ENCODE data around the gene EFNA2.
A peak's percentile ranks its signal among the peaks of the same experiment; 100 is the strongest.

Gene EFNA2

DNA sequence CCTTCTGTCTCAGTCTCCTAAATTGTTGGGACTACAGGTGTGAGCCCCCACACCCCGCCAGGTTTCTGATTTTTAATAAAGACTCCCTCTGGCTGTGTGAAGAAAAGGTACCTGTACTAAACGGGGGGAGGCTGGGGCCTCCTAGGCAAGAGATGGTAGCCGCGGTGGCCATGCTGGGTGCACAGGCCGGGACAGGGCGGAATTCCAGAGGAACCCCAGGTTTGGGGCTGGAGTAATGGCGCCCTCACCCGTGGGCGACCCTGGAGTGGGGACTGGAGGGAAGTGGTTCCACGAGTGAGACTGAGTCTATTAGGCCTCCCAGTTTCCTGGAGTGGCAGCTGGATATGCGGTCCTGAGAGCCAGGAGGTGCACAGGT is 46.3 kb upstream of the EFNA2 start:
- no peak overlapping the region for H3K4me3 ChIP-seq (ENCODE audit: low read depth, low read length)
- TF ChIP-seq, protein P1, sequence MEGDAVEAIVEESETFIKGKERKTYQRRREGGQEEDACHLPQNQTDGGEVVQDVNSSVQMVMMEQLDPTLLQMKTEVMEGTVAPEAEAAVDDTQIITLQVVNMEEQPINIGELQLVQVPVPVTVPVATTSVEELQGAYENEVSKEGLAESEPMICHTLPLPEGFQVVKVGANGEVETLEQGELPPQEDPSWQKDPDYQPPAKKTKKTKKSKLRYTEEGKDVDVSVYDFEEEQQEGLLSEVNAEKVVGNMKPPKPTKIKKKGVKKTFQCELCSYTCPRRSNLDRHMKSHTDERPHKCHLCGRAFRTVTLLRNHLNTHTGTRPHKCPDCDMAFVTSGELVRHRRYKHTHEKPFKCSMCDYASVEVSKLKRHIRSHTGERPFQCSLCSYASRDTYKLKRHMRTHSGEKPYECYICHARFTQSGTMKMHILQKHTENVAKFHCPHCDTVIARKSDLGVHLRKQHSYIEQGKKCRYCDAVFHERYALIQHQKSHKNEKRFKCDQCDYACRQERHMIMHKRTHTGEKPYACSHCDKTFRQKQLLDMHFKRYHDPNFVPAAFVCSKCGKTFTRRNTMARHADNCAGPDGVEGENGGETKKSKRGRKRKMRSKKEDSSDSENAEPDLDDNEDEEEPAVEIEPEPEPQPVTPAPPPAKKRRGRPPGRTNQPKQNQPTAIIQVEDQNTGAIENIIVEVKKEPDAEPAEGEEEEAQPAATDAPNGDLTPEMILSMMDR (IDR thresholded peaks at IDR 0.05; ENCODE audit: low read depth, low read length), result no peak
- in situ Hi-C loops (cut with HindIII; ENCODE audit: low sequenced_read_pairs), result no loop called here
- DNase-seq (ENCODE audit: low read depth, low spot score), result no peak

DNA sequence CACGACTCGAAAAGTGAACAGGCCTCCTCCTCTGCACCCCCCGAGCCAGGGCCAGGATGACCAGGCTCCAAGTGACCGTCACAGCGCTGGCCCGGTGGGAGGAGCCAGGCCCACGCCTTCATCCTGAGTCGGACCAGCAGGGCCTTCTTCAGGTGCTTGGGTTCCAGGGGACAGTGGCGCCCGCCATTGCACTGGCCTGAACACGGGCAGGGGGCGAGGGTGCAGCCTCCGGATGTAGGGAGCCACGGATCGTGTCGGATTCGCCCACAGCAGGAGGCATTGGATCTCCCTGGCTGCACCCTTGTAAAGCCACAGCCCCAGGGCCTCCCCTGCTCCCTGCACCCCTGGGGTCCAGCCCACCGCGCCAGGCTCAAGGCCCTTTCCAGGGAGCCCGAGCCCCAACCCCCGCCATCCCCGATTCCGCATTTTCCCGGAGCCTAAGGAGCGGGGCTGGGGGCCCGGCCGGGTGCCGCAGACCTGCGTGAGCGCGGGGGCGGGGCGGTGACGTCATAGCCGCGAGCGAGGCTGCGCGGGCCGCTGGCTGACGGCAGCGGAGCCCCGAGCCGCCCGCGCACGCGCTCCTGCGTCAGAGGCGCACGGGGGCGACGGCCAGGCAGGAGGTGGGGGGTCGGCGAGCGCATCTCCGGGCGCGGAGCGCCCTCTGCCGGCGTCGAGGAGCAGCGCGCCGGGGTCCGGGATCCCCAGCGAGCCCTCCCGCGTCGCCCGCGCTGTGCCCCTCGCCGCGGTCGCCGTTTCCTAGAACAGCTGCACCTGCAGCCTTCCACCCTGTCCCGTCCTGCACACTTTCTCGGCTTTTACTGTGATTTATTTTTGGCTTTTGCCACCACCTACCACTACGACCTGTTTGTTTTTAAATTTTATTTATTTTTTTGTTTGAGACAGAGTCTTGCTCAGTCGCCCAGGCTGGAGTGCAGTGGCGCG is 45.6 kb upstream of the EFNA2 start:
- in situ Hi-C loops (cut with HindIII; ENCODE audit: low sequenced_read_pairs), result no loop called here
- H3K4me3 ChIP-seq (ENCODE audit: low read depth, low read length), result peak overlapping the region; percentile 28
- DNase-seq (ENCODE audit: low read depth, low spot score), result peak; percentile 87
- TF ChIP-seq, protein P1 (IDR thresholded peaks at IDR 0.05; ENCODE audit: low read depth, low read length), result peak; percentile 65

DNA sequence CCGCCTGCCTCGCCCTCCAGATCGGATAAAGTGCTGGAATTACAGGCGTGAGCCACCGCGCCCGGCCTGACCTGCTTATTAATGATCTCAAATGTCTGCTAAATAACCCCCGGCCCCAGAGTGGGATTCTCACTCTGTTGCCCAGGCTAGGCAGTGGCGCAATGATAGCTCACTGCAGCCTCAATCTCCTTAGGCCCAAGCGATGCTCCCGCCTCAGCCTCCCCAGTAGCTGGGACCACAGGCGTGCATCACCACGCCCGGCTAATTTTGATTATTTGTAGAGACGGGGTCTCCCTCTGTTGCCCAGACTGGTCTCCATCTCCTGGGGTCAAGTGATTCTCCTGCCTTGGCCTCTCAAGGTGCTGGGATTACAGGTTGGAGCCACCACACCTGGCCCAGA is 44.7 kb upstream of the EFNA2 start:
- DNase-seq (ENCODE audit: low read depth, low spot score), result no peak
- TF ChIP-seq, protein P1 (IDR thresholded peaks at IDR 0.05; ENCODE audit: low read depth, low read length), result no peak
- H3K4me3 ChIP-seq (ENCODE audit: low read depth, low read length), result no peak overlapping the region
- in situ Hi-C loops (cut with HindIII; ENCODE audit: low sequenced_read_pairs), result no loop called here

DNA sequence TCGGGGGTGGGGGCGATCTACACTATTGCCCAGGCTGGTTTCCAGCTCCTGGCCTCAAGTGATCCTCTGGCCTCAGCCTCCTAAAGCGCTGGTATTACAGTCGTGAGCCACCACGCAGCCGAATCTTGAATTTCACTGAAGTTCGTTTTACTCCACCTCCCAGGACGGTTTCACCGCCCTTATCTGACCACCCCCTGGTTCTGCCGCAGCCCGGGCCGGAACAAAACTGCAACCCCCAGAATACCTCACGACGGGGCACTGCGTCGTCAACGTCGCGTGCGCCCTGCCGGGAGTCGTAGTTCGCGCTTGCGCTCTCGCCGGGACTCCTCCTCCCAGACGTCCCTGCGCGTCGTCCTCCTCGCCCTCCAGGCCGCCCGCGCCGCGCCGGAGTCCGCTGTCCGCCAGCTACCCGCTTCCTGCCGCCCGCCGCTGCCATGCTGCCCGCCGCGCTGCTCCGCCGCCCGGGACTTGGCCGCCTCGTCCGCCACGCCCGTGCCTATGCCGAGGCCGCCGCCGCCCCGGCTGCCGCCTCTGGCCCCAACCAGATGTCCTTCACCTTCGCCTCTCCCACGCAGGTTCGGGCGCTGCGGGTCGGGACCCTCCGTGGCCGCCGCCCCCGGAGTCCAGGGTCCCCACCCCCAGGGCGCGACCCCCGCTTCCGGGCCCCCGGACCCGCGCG is 44.1 kb upstream of the EFNA2 start, which contains the start of gene ATP5F1D:
Gene ATP5F1D (plus strand): TSS at position 335 of the 679 bp plus-strand sequence. CDS start 100 bp downstream, at position 435.
- TF ChIP-seq, protein P1 (IDR thresholded peaks at IDR 0.05; ENCODE audit: low read depth, low read length), result no peak
- DNase-seq (ENCODE audit: low read depth, low spot score), result peak; percentile 94
- H3K4me3 ChIP-seq (ENCODE audit: low read depth, low read length), result peak within 1 kb of the TSS; percentile 68
- in situ Hi-C loops (cut with HindIII; ENCODE audit: low sequenced_read_pairs), result no loop called here

DNA sequence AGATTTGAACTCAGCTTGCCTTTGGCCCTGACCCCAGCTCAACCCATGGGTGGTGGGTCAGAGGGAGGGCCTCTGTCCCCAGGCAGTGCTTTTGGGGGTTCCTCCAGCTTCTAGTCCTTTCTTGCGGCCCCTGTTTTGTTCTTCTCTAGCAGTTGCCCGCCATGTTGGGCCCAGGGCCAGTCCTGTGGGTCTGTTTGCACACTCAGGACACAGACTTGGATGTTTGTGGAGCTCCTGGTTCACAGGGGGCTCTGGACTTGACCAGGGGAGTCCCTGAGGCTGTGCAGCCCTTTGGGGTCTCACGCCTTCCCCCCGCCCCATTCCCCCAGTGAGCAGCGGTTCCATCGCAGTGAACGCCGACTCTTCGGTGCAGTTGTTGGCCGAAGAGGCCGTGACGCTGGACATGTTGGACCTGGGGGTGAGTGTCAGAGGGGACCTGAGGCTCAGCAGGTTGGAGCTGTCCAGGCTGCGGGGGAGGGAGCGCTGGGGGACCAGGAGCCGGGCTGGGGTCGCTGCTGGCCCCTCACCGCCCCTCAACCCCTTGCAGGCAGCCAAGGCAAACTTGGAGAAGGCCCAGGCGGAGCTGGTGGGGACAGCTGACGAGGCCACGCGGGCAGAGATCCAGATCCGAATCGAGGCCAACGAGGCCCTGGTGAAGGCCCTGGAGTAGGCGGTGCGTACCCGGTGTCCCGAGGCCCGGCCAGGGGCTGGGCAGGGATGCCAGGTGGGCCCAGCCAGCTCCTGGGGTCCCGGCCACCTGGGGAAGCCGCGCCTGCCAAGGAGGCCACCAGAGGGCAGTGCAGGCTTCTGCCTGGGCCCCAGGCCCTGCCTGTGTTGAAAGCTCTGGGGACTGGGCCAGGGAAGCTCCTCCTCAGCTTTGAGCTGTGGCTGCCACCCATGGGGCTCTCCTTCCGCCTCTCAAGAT is 41.6 kb upstream of the EFNA2 start:
- in situ Hi-C loops (cut with HindIII; ENCODE audit: low sequenced_read_pairs), result no loop called here
- H3K4me3 ChIP-seq (ENCODE audit: low read depth, low read length), result no peak overlapping the region
- TF ChIP-seq, protein P1 (IDR thresholded peaks at IDR 0.05; ENCODE audit: low read depth, low read length), result peak; percentile 92
- peak; percentile 79 for DNase-seq (ENCODE audit: low read depth, low spot score)
